H9 (cell line): ENCODE measurements around the gene CBX8. TPM values are rescaled to one million over a fixed set of nuclear protein-coding genes. Genes with fewer than 3 reads are reported as not detected.

Source experiments
- DNase-seq: peaks from one replicate; pipeline ENCODE4 v3.0.0-alpha.2; 2017
- H2AFZ ChIP-seq: one replicate; pipeline ENCODE4 v1.6.1; 2013; ENCODE audit warnings: mild to moderate bottlenecking, low read length, control low read depth, moderate library complexity
- H2AK5ac ChIP-seq: 2 replicates; pipeline ENCODE4 v1.6.1; 2013; ENCODE audit warnings: low read length, control low read depth, mixed read lengths; ENCODE audit not compliant: insufficient read length
- H2BK120ac ChIP-seq: one replicate; pipeline ENCODE4 v1.6.1; 2013; ENCODE audit warnings: low read depth, mild to moderate bottlenecking, low read length, control low read depth, inconsistent platforms; ENCODE audit not compliant: poor library complexity, severe bottlenecking
- H2BK12ac ChIP-seq: 2 replicates; pipeline ENCODE4 v1.6.1; 2013; ENCODE audit warnings: low read length, control low read depth, mixed read lengths, low read depth; ENCODE audit not compliant: insufficient read length
- H2BK15ac ChIP-seq: 2 replicates; pipeline ENCODE4 v1.6.1; 2013; ENCODE audit warnings: low read depth, low read length, control low read depth
- H2BK20ac ChIP-seq: one replicate; pipeline ENCODE4 v1.6.1; 2013; ENCODE audit warnings: low read depth, mild to moderate bottlenecking, low read length, control low read depth, inconsistent platforms; ENCODE audit not compliant: poor library complexity, severe bottlenecking
- H2BK5ac ChIP-seq: 2 replicates; pipeline ENCODE4 v1.6.1; 2013; ENCODE audit warnings: low read length, control low read depth, mixed read lengths; ENCODE audit not compliant: insufficient read length
- H3K14ac ChIP-seq: 2 replicates; pipeline ENCODE4 v1.6.1; 2013; ENCODE audit warnings: low read length, control low read depth; ENCODE audit not compliant: insufficient read depth
- H3K18ac ChIP-seq: 2 replicates; pipeline ENCODE4 v1.6.1; 2013; ENCODE audit warnings: low read depth, mild to moderate bottlenecking, mixed read lengths, low read length, control low read depth; ENCODE audit not compliant: insufficient read length
- H3K23ac ChIP-seq: 2 replicates; pipeline ENCODE4 v1.6.1; 2013; ENCODE audit warnings: low read length, control low read depth, mixed read lengths, low read depth; ENCODE audit not compliant: insufficient read length
- H3K23me2 ChIP-seq: 2 replicates; pipeline ENCODE4 v1.6.1; 2013; ENCODE audit warnings: low read depth, mild to moderate bottlenecking, mixed read lengths, low read length, control low read depth; ENCODE audit not compliant: insufficient read length, poor library complexity, severe bottlenecking
- H3K27ac ChIP-seq: 2 replicates; pipeline ENCODE4 v1.5.1; 2013; ENCODE audit warnings: low read length, control low read depth, mixed read lengths, low read depth; ENCODE audit not compliant: insufficient read length
- H3K27me3 ChIP-seq: 2 replicates; pipeline ENCODE4 v1.6.1; 2013; ENCODE audit warnings: low read length, control low read depth, inconsistent platforms; ENCODE audit not compliant: insufficient read depth
- H3K4ac ChIP-seq: 2 replicates; pipeline ENCODE4 v1.6.1; 2013; ENCODE audit warnings: low read depth, mild to moderate bottlenecking, control low read depth, inconsistent platforms, low read length, moderate library complexity
- H3K4me1 ChIP-seq: 2 replicates; pipeline ENCODE4 v1.6.1; 2013; ENCODE audit warnings: low read length, control low read depth, inconsistent platforms; ENCODE audit not compliant: insufficient read depth
- H3K4me2 ChIP-seq: 2 replicates; pipeline ENCODE4 v1.6.1; 2013; ENCODE audit warnings: low read length, control low read depth, mixed read lengths; ENCODE audit not compliant: insufficient read length, insufficient read depth
- H3K56ac ChIP-seq: 2 replicates; pipeline ENCODE4 v1.6.1; 2013; ENCODE audit warnings: low read depth, mild to moderate bottlenecking, mixed read lengths, low read length, control low read depth; ENCODE audit not compliant: insufficient read length
- H3K79me1 ChIP-seq: 2 replicates; pipeline ENCODE4 v1.6.1; 2013; ENCODE audit warnings: low read depth, mild to moderate bottlenecking, moderate library complexity, low read length, control low read depth, inconsistent platforms; ENCODE audit not compliant: insufficient read depth, poor library complexity, severe bottlenecking
- H3K79me2 ChIP-seq: 2 replicates; pipeline ENCODE4 v1.6.1; 2013; ENCODE audit warnings: low read length, control low read depth, inconsistent platforms; ENCODE audit not compliant: insufficient read depth
- H3K9ac ChIP-seq: 2 replicates; pipeline ENCODE4 v1.6.1; 2013; ENCODE audit warnings: low read length, control low read depth, mixed read lengths; ENCODE audit not compliant: insufficient read length; ENCODE audit errors: extremely low read depth
- H3K9me3 ChIP-seq: one replicate; pipeline ENCODE4 v1.6.1; 2013; ENCODE audit warnings: low read depth, low read length, inconsistent platforms; ENCODE audit not compliant: control insufficient read depth
- H3T11ph ChIP-seq: one replicate; pipeline ENCODE4 v1.6.1; 2013; ENCODE audit warnings: mild to moderate bottlenecking, low read length, control low read depth, inconsistent platforms
- H4K20me1 ChIP-seq: one replicate; pipeline ENCODE4 v1.6.1; 2013; ENCODE audit not compliant: control insufficient read depth, insufficient read length, insufficient read depth
- H4K5ac ChIP-seq: 2 replicates; pipeline ENCODE4 v1.6.1; 2013; ENCODE audit warnings: low read depth, mild to moderate bottlenecking, mixed read lengths, low read length, control low read depth; ENCODE audit not compliant: insufficient read length
- H4K8ac ChIP-seq: replicated peaks from 2 replicates; pipeline ENCODE4 v1.6.1; 2013; ENCODE audit warnings: low read length, control low read depth, mixed read lengths, low read depth; ENCODE audit not compliant: insufficient read length
- H4K91ac ChIP-seq: 2 replicates; pipeline ENCODE4 v1.6.1; 2013; ENCODE audit warnings: low read depth, mild to moderate bottlenecking, moderate library complexity, mixed read lengths, low read length, control low read depth; ENCODE audit not compliant: insufficient read length
- H3K27ac Mint-ChIP-seq, 3 experiments: 2 replicates in 2 of 3; 3 replicates in 1 of 3; pipeline ENCODE4 v1.8.0; 2020 to 2021; ENCODE audit warnings: mixed read lengths in 3 of 3, mild to moderate bottlenecking in 1 of 3, moderate library complexity in 1 of 3
- H3K27me3 Mint-ChIP-seq: 2 replicates; pipeline ENCODE4 v1.8.0; 2021; ENCODE audit warnings: low read depth, mild to moderate bottlenecking, moderate library complexity, mixed read lengths
- H3K36me3 Mint-ChIP-seq, 3 experiments: 2 replicates in 2 of 3; 3 replicates in 1 of 3; pipeline ENCODE4 v1.8.0; 2020 to 2021; ENCODE audit warnings: low read depth in 3 of 3, mixed read lengths in 3 of 3; ENCODE audit not compliant: insufficient read depth in 1 of 3
- H3K4me1 Mint-ChIP-seq, 2 experiments: 2 replicates each; pipeline ENCODE4 v1.8.0; 2020; ENCODE audit warnings: mixed read lengths in 2 of 2
- H3K4me3 Mint-ChIP-seq, 2 experiments: 2 replicates in 1 of 2; 3 replicates in 1 of 2; pipeline ENCODE4 v1.8.0; 2020 to 2021; ENCODE audit warnings: mild to moderate bottlenecking in 2 of 2, mixed read lengths in 2 of 2, moderate library complexity in 1 of 2
- H3K9me3 Mint-ChIP-seq, 2 experiments: 2 replicates in 1 of 2; 3 replicates in 1 of 2; pipeline ENCODE4 v1.8.0; 2020; ENCODE audit warnings: mild to moderate bottlenecking in 2 of 2, mixed read lengths in 2 of 2, moderate library complexity in 1 of 2
- CTCF ChIP-seq: fragments of 200-600 bp; sonication (generic); conservative IDR thresholded peaks from 3 replicates; pipeline ENCODE4 v1.8.0; 2021; ENCODE audit warnings: antibody characterized with exemption, mild to moderate bottlenecking
- WGBS: extraction: QIAGEN DNeasy Blood & Tissue Kit; methylation state at CpG from one replicate; pipeline ENCODE4 v1.1.7; 2013; ENCODE audit warnings: missing lambda C conversion rate, low lambda C conversion rate, mixed read lengths; ENCODE audit not compliant: insufficient read length; ENCODE audit errors: extremely low coverage; 5-methylcytosine and 5-hydroxymethylcytosine counted together
- total RNA-seq: library from RNA; stranded (reverse); gene quantifications from 2 replicates; pipeline ENCODE4 v1.2.1, GENCODE V29; 2021

The CBX8 gene
- total RNA-seq, 1 experiment from 2014 or later: 1.2 TPM

- H3K23ac ChIP-seq: no peak overlapping the region
- peaks cover 3% of the 10 kb centered on the region for H3K79me1 ChIP-seq
- H3K4me2 ChIP-seq: peak overlapping the region; percentile 44
- H2BK5ac ChIP-seq: no peak overlapping the region
- peaks cover 3% of the 10 kb centered on the region; the same call in 1 of the 2 replicates for H3K4me1 ChIP-seq
- WGBS: no CpG with 5 or more reads among the region's 51 CpGs
- H4K5ac ChIP-seq: no peak overlapping the region
- H3K27me3 Mint-ChIP-seq: peaks cover 36% of the 10 kb centered on the region
- no peaks in the 10 kb centered on the region for H3K9me3 Mint-ChIP-seq
- H3K79me2 ChIP-seq: 0 out of 2 replicates have a peak, but pooled peaks cover 2% of the 10 kb centered on the region
- H3K14ac ChIP-seq: peak overlapping the region; percentile 59
- no peak overlapping the region for H4K91ac ChIP-seq
- H2AK5ac ChIP-seq: no peak overlapping the region
- H2BK15ac ChIP-seq: no peak overlapping the region
- no peak overlapping the region for H3K27ac ChIP-seq
- H3T11ph ChIP-seq: no peak overlapping the region
- H3K4me1 Mint-ChIP-seq: peaks cover 40 to 48% of the 10 kb centered on the region in 2 experiments
- peak overlapping the region; percentile 29 for H3K9ac ChIP-seq
- no peak overlapping the region for H3K56ac ChIP-seq
- peak overlapping the region; percentile 91 to 96 (median 93); a peak in 5 of 7 replicates for H3K27ac Mint-ChIP-seq
- no peak overlapping the region; the same call in 1 of the 2 replicates for H3K4ac ChIP-seq
- H2BK20ac ChIP-seq: no peak overlapping the region
- H2AFZ ChIP-seq: no peak overlapping the region
- peak overlapping the region; percentile 69 to 84 for H3K4me3 Mint-ChIP-seq
- peak overlapping the region; percentile 43 for H3K18ac ChIP-seq
- H3K27me3 ChIP-seq: no peaks in the 10 kb centered on the region
- H4K20me1 ChIP-seq: no peaks in the 10 kb centered on the region
- peak; percentile 88 for DNase-seq
- no peak overlapping the region for H4K8ac ChIP-seq
- H2BK120ac ChIP-seq: peak overlapping the region; percentile 42
- peaks cover 14% of the 10 kb centered on the region for H3K23me2 ChIP-seq
- peaks cover 28 to 33% (median 29%) of the 10 kb centered on the region in 3 experiments for H3K36me3 Mint-ChIP-seq
- H2BK12ac ChIP-seq: no peak overlapping the region
- H3K9me3 ChIP-seq: no peaks in the 10 kb centered on the region
- peak; percentile 62 for TF ChIP-seq CTCF
Observed at GRCh38 chr17:79777120-79777893, 19.6 kb downstream of the CBX8 start.
